ENCODE data around the gene MAP10.

GRCh38 chr1:232835166-232835565, 29.9 kb downstream of the MAP10 start:
- TF ChIP-seq EZH2 (IDR thresholded peaks at IDR 0.05; ENCODE audit: borderline replicate concordance, low read length) (no peak), CTCF (conservative IDR thresholded peaks at IDR 0.05 in 1 of 2, IDR thresholded peaks at IDR 0.05 in 1 of 2; ENCODE audit: extremely low read depth in 1 of 2, insufficient read depth in 1 of 2, low read depth in 1 of 2, low read length in 2 of 2) (no peak)

Measured in mammary epithelial cell (primary cell).